HFFc6 (cell line): ENCODE results near the gene MMP23B. TPM values are rescaled to one million over a fixed set of nuclear protein-coding genes. Genes with fewer than 3 reads are reported as not detected.
A peak's percentile ranks its signal among the peaks of the same experiment; 100 is the strongest.

Experiments used
- DNase-seq: peaks from one replicate; pipeline ENCODE4 v3.0.0-alpha.2; 2018
- H3K27ac Mint-ChIP-seq: 2 replicates; pipeline ENCODE4 v1.8.0; 2020; ENCODE audit warnings: mild to moderate bottlenecking, mixed read lengths
- H3K27me3 Mint-ChIP-seq: 2 replicates; pipeline ENCODE4 v1.8.0; 2021; ENCODE audit warnings: mild to moderate bottlenecking, moderate library complexity, mixed read lengths; ENCODE audit not compliant: insufficient read depth
- H3K36me3 Mint-ChIP-seq: 2 replicates; pipeline ENCODE4 v1.8.0; 2021; ENCODE audit warnings: low read depth, mixed read lengths
- H3K4me1 Mint-ChIP-seq: 2 replicates; pipeline ENCODE4 v1.8.0; 2020; ENCODE audit warnings: low read depth, mixed read lengths
- H3K4me3 Mint-ChIP-seq: 2 replicates; pipeline ENCODE4 v1.8.0; 2020; ENCODE audit warnings: mild to moderate bottlenecking, moderate library complexity, mixed read lengths
- H3K9me3 Mint-ChIP-seq: 2 replicates; pipeline ENCODE4 v1.8.0; 2020; ENCODE audit warnings: mild to moderate bottlenecking, mixed read lengths
- total RNA-seq, 6 experiments: library from RNA; stranded (reverse); fragmentation: NEBNext Ultra II Directional; extraction: Animal tissue kit (Norgen Biotek cat#: 25700); gene quantifications; 2 replicates in 1 of 6; 3 replicates in 5 of 6; pipeline ENCODE4 v1.2.3, GENCODE V29; 2021
- TF ChIP-seq, protein P1 (sequence below): fragments of 200-600 bp; sonication (generic); IDR thresholded peaks from 2 replicates; pipeline ENCODE4 v1.5.0; 2021; ENCODE audit warnings: antibody characterized with exemption, mild to moderate bottlenecking

The MMP23B gene
- total RNA-seq, 6 experiments from 2014 or later = 2.8 to 7.1 (median 5.1) TPM

DNA sequence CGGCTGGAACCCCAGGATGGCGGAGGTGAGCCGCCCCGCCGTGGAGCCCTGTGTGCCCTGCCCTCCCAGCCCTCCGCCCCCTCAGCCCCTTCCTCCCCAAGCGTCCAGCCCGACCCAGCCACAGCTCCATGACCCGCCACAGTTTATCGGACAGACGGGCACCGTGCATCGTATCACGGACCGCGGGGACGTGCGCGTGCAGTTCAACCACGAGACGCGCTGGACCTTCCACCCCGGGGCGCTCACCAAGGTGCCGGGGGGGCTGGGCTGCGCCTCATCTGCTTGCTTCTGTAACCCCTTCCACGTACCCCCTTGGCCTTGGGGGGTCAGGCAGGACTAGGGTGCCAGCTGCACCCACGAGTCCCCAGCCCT, 6.6 kb upstream of the MMP23B start:
- H3K4me1 Mint-ChIP-seq = no peaks in the 10 kb centered on the region; the same call in 1 of the 2 replicates
- peaks cover 1% of the 10 kb centered on the region; the same call in 1 of the 2 replicates for H3K27me3 Mint-ChIP-seq
- no peaks in the 10 kb centered on the region for H3K9me3 Mint-ChIP-seq
- H3K36me3 Mint-ChIP-seq = no peaks in the 10 kb centered on the region
- TF ChIP-seq, protein P1, sequence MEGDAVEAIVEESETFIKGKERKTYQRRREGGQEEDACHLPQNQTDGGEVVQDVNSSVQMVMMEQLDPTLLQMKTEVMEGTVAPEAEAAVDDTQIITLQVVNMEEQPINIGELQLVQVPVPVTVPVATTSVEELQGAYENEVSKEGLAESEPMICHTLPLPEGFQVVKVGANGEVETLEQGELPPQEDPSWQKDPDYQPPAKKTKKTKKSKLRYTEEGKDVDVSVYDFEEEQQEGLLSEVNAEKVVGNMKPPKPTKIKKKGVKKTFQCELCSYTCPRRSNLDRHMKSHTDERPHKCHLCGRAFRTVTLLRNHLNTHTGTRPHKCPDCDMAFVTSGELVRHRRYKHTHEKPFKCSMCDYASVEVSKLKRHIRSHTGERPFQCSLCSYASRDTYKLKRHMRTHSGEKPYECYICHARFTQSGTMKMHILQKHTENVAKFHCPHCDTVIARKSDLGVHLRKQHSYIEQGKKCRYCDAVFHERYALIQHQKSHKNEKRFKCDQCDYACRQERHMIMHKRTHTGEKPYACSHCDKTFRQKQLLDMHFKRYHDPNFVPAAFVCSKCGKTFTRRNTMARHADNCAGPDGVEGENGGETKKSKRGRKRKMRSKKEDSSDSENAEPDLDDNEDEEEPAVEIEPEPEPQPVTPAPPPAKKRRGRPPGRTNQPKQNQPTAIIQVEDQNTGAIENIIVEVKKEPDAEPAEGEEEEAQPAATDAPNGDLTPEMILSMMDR = no peak
- H3K4me3 Mint-ChIP-seq = no peak overlapping the region
- no peak for DNase-seq
- H3K27ac Mint-ChIP-seq = no peak overlapping the region

DNA sequence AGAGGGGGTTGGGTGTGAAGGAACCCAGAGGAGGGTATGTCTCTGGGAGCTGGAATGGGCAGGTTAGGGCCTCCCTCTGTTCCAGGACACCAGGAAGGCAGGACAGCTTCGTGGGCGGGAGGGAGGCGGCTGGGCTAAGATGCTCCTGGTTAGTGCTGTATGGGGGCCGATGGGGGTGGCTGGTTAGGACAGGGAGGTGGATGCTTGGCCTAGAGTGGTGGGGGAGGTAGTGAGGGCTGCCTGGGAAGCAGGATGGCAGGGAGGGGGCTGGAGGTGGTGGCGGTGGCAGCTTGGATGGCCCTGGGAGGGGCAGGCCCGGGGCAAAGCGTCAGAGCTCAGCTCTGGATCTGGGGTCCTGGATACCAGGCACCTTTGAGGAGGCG, 6.2 kb upstream of the MMP23B start:
- H3K9me3 Mint-ChIP-seq = no peaks in the 10 kb centered on the region
- H3K4me1 Mint-ChIP-seq = no peaks in the 10 kb centered on the region; the same call in 1 of the 2 replicates
- no peak overlapping the region for H3K4me3 Mint-ChIP-seq
- H3K27me3 Mint-ChIP-seq = peaks cover 1% of the 10 kb centered on the region; the same call in 1 of the 2 replicates
- TF ChIP-seq, protein P1 = no peak
- H3K36me3 Mint-ChIP-seq = no peaks in the 10 kb centered on the region
- DNase-seq = no peak
- H3K27ac Mint-ChIP-seq = no peak overlapping the region

DNA sequence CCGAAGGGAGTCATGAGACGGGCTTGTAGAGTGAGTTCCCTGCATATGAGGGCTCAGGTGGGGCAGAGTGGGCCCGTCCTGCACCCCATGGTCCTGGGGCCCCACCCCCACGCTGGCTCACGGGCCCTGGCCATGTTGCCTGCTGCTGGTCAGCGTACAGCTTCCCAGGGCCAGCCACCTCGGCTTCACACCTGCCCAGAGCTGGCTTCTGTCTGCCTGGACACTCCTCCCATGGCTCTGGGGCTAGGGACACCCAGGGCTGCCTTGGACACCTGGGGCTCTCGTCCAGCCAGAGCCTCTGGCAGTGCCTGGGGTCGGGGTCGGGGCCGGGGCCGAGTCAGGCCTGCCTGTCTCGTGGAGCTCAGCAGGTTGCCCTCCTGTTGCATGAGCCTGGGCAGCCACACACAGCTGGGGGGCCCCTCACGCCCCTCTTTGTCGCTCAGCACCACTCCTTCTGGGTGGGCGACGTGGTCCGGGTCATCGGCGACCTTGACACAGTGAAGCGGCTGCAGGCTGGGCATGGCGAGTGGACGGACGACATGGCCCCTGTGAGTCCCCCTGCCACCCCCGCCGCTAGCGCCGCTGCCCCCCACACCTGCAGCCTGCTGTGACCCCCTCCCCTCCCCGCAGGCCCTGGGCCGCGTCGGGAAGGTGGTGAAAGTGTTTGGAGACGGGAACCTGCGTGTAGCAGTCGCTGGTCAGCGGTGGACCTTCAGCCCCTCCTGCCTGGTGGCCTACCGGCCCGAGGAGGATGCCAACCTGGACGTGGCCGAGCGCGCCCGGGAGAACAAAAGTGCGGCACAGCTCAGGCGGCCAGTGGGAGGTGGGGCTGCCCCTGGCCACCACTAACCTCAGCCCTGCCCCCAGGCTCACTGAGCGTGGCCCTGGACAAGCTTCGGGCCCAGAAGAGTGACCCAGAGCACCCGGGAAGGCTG, 5.5 kb upstream of the MMP23B start:
- H3K4me1 Mint-ChIP-seq = no peaks in the 10 kb centered on the region; the same call in 1 of the 2 replicates
- no peak overlapping the region for H3K4me3 Mint-ChIP-seq
- peaks cover 1% of the 10 kb centered on the region; the same call in 1 of the 2 replicates for H3K27me3 Mint-ChIP-seq
- TF ChIP-seq, protein P1 = no peak
- no peak for DNase-seq
- H3K36me3 Mint-ChIP-seq = no peaks in the 10 kb centered on the region
- H3K9me3 Mint-ChIP-seq = no peaks in the 10 kb centered on the region
- H3K27ac Mint-ChIP-seq = no peak overlapping the region

DNA sequence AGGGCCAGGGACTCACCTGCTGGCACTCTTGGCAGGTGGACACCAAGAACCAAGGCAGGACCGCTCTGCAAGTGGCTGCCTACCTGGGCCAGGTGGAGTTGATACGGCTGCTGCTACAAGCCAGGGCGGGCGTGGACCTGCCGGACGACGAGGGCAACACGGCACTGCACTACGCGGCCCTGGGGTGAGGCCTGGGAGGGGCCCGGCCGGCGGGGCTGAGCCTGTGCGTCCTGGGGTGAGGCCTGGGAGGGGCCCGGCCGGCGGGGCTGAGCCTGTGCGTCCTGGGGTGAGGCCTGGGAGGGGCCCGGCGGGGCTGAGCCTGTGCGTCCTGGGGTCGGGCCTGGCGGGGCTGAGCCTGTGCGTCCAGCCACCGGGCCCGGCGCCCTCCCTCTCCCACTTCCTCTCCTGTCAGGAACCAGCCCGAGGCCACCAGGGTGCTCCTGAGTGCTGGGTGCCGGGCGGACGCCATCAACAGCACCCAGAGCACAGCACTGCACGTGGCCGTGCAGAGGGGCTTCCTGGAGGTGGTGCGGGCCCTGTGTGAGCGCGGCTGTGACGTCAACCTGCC, 4.6 kb upstream of the MMP23B start:
- Mint-ChIP-seq H3K4me3 (no peak overlapping the region), H3K36me3 (no peaks in the 10 kb centered on the region), H3K9me3 (no peaks in the 10 kb centered on the region), H3K27me3 (peaks cover 1% of the 10 kb centered on the region; the same call in 1 of the 2 replicates), H3K27ac (no peak overlapping the region), H3K4me1 (no peaks in the 10 kb centered on the region; the same call in 1 of the 2 replicates)
- TF ChIP-seq, protein P1 = no peak
- no peak for DNase-seq

DNA sequence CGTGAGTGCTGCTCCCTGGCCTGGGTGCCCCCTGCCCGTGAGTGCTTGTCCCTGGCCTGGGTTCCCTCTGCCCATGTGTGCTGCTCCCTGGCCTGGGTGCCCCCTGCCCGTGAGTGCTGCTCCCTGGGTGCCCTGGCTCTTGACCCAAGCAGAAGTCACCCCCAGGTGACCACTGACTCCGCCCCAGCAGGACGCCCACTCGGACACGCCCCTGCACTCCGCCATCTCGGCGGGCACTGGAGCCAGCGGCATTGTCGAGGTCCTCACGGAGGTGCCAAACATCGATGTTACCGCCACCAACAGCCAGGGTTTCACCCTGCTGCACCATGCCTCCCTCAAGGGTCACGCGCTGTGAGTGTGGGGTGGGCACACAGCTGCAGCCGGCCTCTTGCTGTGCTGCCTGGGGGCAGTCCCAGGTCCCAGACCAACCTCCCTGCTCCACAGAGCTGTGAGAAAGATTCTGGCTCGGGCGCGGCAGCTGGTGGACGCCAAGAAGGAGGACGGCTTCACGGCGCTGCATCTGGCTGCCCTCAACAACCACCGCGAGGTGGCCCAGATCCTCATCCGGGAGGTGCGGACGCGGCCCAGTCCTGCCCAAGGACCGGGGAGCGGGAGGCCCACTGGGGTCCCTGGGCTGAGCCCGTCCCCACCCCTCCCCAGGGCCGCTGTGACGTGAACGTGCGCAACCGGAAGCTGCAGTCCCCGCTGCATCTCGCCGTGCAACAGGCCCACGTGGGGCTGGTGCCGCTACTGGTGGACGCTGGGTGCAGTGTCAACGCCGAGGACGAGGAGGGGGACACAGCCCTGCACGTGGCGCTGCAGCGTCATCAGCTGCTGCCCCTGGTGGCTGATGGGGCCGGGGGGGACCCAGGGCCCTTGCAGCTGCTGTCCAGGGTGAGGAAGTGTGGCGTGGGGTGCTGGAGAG, 3.9 kb upstream of the MMP23B start:
- TF ChIP-seq, protein P1 = 0 out of 2 replicates have a peak, but pooled peaks have one; percentile 7
- no peak overlapping the region for H3K27ac Mint-ChIP-seq

More for the DNA sequence above, 3.9 kb upstream of the MMP23B start:
- H3K9me3 Mint-ChIP-seq = no peaks in the 10 kb centered on the region
- DNase-seq = no peak
- H3K4me1 Mint-ChIP-seq = no peaks in the 10 kb centered on the region
- no peaks in the 10 kb centered on the region for H3K36me3 Mint-ChIP-seq
- H3K27me3 Mint-ChIP-seq = peaks cover 1% of the 10 kb centered on the region; the same call in 1 of the 2 replicates
- H3K4me3 Mint-ChIP-seq = no peak overlapping the region
